Ishikawa (cell line): ENCODE data around the gene WDR43.

ENCODE experiments used
- TCF12 ChIP-seq: IDR thresholded peaks from 2 replicates; pipeline ENCODE4 v1.6.1; 2012; ENCODE audit warnings: low read depth

WDR43 gene

DNA sequence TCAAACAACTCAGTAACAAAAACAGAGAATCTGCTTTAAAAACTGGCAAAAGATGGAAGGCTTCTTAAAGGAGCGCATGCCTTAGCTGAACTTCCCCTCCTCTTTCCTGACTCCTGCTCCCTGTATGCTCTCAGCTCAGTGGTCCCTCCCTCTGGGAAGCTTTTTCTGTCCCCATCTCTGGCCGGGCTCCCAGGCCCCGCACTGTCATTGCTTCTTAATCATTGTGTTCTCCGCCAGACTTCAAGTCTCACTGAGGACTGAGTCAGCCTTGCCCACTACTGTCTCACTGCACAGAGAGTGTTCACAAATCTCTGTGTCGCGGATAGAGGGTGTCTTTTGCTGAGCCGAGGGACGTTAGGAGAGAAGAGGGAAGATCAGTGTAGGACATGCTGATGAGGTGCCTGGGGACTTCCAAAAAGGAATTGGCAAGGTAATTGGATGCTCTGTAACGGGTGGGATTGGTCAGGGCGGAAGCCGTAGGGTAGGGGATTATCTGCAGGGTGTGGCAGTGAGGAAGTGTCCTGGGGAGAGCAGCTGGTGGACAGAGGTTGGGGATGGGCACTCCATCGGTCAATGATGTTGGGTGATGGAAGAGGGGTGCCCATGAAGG, 102.9 kb downstream of the WDR43 start:
- TF ChIP-seq TCF12 = no peak
